NCI-H1105 (cell line): Measurements from ENCODE around the gene PPP2R3A.
A peak's percentile ranks its signal among the peaks of the same experiment; 100 is the strongest.
"Not testable (repeated sequence)": the region's sequence is repeated elsewhere in the genome, so short reads cannot be mapped to it uniquely, and the experiment has no call there.

Source experiments
- DNase-seq: peaks from one replicate; lab custom pipeline; 2025; lab: John Stamatoyannopoulos, UW

The PPP2R3A gene, protein sequence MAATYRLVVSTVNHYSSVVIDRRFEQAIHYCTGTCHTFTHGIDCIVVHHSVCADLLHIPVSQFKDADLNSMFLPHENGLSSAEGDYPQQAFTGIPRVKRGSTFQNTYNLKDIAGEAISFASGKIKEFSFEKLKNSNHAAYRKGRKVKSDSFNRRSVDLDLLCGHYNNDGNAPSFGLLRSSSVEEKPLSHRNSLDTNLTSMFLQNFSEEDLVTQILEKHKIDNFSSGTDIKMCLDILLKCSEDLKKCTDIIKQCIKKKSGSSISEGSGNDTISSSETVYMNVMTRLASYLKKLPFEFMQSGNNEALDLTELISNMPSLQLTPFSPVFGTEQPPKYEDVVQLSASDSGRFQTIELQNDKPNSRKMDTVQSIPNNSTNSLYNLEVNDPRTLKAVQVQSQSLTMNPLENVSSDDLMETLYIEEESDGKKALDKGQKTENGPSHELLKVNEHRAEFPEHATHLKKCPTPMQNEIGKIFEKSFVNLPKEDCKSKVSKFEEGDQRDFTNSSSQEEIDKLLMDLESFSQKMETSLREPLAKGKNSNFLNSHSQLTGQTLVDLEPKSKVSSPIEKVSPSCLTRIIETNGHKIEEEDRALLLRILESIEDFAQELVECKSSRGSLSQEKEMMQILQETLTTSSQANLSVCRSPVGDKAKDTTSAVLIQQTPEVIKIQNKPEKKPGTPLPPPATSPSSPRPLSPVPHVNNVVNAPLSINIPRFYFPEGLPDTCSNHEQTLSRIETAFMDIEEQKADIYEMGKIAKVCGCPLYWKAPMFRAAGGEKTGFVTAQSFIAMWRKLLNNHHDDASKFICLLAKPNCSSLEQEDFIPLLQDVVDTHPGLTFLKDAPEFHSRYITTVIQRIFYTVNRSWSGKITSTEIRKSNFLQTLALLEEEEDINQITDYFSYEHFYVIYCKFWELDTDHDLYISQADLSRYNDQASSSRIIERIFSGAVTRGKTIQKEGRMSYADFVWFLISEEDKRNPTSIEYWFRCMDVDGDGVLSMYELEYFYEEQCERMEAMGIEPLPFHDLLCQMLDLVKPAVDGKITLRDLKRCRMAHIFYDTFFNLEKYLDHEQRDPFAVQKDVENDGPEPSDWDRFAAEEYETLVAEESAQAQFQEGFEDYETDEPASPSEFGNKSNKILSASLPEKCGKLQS (N-terminal part only)

DNA sequence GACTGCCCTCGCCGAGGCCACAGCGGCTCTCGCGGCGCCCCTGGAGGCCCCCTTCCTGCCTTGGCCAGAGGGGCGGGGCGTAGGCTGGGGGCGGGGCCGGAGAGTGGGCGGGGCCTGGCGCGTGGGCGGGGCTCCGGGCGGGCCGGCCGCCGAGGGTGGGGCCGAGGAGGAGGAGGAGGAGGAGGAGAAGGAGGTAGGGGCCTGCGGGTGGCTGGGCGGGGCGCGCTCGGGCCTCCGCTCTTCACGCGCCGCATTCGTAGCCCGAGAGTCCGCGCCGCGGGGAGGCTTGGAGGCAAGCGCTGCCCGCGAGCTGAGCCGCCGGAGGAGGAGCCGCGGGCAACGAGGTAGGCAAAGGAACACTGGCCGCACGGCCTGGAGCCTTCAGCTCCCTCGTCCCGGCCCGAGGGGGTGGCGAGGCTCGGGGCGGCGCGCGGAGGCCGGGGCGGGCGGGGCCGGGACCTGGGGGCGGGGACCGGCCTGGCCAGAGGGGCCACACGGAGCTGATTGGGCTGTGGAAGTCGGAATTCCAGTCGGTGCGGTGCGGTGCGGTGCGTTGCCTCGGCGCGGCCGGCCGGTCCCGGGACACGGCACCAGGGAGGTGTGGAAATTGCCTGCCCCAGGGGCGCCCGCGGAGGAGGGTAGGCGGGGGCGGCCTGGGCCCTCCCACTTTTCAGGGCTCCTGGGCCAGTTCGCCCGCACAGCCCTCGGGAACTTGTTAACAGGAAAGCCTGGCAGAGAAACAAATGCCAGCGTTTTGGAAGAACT, at the start of gene PPP2R3A:
Gene PPP2R3A (plus strand): TSS at position 223 of the 765 bp plus-strand sequence. CDS start 35,771 bp downstream, outside the sequence.
- peak; percentile 84 for DNase-seq

DNA sequence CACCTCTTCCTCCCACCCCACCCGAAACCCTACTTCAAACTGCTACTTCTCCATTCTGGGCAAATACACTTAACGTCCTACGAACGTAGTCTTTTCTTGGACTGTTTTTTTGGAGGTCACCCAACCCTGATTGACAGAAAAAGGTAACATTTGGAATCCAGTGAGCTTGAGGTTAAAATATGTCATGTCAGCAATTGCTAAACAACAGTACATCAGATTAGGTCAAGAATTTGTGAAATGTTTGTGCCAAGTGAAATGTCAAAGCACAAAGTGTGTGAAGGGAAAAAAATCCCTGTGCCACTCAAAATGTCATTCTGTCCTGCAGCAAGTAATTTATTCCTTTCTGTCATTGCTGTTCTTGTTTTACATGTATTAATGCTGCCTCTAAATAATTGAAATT, 49.2 kb upstream of the PPP2R3A start:
- no peak for DNase-seq

DNA sequence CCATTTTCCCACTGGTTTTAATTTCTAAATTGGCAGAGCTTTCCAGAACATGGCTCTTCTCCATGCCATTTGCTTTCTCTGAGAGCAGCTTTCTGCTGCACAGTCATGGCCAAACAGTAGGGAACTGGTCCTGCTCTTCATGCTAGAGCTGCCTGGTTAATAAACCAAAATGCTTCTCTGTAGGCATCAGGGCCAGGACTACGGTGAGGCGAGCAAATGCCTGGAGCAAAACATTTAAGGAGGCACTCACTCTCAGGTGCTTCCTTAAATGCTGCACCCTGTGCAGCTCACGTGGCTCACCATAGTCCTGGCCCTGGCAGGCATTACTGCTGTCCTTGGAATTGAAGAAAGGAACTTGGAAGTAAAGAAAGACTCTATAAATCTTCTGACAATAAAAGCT, 48.5 kb upstream of the PPP2R3A start:
- DNase-seq: no peak

DNA sequence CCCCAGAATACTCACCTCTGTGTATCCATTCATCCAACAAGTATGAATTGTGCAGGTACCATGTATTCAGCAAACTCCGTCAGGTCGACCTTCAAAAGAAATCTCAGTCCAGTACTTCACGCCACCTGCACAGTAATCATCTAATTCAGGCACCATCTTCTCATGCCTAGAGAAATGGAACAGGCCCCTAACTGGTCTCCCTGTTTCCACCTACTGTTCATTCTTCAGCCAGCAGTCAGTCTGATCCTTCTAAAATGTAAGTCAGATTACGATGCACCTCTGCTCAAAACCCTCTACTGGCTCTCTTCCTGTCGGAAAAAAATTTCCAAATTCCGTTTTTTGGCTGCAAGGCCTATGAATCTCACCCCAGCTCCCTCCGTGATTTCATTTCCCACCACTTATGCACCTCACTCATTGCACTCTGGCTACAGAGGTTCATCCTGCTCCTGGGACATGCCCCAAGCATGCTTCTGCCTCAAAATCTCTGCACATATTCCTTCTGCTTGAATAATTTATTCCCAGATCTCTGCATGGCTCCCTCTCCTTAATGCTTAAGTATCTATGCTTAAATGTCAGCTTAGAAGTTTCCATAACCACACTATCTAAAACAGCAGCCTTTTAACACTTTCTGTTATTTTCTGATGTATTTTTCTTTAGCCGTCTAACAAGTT, 47.5 kb upstream of the PPP2R3A start:
- DNase-seq: no peak

DNA sequence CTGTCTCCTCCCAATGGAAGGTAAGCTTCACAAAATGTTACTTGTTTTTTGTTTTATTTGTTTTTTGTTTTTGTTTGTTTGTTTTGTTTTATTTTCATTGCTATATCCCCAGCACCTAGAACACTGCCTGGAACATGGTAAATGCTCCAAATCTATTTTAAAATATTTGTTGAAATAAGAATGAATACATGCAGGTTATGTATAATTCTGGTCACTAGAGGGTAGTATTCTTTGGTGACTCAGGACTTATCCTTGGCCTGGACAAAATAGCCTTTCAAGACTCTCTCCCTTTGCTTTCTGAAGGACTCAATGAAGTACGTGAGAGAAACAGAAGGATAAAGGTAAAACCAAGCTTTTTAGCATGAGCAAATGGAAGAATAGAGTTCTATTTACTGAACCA, 46.9 kb upstream of the PPP2R3A start:
- no peak for DNase-seq

DNA sequence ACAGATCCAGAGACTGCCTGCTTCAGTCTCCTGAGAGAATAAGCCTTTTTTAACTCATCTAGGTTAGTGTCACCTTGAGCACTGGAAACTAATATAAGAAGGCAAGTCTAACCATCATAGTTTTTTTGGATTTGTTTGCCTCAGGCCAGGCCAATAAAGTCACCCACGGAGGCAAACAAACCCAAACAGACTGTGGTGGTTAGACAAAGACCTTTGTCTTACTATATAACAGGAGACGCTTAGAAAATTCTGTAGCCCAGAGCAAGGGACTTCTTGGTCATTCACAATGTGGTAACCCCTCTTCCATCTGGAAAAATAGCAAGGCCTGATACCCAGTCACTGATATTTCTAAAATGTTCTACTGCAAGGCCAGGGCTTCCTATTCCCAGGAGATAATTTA, 45.3 kb upstream of the PPP2R3A start:
- DNase-seq: no peak

DNA sequence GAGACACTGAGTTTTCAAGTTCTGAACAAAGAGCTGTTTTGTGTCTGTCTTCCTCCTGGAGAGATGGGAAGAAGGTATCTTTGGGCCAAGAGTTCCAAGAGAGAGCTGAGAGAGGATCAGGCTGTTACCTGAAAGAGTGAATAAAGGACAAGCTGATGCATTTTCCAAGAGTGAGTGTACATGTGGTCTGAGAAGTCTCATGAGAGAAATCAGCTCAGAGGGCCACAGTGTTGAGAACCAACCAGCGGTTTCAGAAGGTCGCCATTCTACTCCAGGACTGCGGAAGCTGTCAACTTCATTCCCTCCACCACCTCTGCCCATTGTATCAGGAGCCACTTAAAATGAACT, 42.7 kb upstream of the PPP2R3A start:
- DNase-seq: no peak

DNA sequence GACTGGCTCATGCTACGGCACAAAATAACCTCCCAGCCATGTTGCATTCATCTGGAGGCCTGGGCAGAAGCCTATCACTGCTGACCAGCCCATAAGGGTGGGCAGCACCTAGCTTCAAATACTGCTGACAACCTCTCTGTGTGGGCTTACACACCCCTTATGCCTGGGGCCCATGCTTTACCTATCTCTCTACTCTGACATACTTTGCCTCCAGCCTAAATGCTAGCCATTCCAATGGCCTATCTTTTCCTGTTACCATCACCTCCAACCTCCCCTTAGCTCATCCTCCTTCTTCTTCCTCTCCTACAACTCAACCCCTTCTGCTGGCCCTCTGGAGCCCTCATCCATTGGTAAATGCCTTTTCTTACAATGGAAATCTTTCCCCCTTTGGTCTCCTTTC, 41.0 kb upstream of the PPP2R3A start:
- DNase-seq: no peak

DNA sequence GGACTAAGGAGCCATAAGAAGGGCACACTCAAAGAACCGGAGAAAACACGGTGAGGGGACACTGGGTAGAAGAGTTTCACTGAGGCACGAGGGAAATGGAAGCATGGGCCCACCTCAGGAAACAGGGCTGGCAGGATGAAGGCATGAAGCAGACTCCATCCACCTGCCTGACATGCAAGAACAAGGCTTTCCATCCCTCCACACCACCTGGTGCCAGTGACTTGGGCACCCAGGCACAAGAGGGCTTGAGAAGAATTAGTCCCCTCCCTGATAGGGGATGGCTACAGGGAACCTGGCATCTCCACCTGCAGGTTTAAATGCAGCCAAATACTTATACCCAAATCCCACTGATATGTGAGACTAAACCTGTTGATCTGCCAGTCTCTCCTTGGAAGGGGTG, 38.9 kb upstream of the PPP2R3A start:
- no peak for DNase-seq

DNA sequence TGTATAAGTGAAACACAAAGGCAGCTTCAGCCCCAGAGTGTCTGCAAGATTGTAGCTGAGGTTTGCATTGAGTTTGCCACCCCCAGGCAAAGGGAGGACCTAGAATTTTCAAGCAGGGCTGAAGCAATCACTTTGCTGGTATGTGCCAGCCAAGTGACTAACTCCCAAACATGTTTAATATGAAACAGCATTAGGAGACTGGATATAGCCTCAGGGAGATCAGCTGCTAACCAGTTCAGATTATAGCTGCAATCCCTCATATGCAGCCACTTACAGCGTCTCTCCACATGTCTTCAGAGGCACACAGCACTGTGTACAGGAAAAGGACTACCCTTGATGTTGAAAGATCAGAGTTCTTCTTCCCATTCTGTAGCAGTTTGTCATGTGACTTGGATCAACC, 38.4 kb upstream of the PPP2R3A start:
- no peak for DNase-seq

DNA sequence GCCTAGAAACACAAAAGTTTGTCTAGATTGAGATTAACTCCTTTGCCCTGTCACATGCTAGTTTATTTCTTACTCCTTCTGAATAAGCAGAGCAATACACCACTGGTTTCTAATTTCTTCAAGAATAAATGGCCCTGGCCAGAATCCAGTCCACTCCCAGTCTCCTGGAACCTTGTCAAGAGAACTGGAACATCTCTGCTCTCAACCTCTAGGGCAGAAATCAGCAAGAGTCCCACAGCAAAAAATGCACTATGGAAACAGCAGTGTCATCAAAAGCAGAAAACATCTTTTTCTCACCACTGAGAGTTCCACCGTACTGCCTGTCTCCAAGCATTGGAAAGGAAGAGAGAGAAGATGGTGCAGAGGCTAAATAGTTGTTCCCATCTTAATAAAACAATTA, 35.9 kb upstream of the PPP2R3A start:
- DNase-seq: no peak

DNA sequence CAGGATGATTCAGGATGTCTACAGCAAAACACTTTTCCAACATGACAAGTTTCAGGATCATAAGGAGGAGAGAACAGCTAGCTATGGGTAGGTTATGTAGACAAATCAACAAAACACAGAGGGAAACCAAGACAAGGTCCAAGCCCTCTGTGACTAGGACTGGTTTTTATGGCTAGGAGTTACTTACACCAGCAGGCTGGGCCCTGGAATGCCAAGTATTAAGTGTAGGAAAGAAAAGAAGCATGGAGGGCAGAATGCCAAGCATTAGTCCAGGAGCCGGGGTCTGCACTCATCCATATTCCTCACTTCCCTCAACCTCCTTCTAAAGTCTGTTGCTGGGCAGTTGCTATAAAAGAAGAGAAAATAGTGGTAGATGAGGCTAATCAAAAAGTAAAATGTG, 35.3 kb upstream of the PPP2R3A start:
- DNase-seq: no peak

DNA sequence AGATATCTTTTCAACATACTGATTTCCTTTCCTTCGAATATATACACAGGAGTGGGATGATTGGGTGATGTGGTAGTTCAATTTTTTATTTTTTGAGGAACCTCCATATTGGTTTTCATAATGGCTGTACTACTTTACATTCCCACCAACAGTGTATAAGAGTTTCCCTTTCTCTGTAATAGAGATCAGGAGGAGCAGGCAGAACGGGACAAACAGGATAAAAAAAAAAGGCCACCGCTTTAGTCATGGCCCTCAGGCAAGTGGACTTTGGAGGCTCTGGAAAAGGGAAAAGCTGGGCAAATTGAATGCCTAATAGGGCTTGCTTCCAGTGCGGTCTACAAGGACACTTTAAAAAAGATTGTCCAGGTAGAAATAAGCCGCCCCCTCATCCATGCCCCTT, 30.4 kb upstream of the PPP2R3A start:
- DNase-seq: not testable (repeated sequence)

DNA sequence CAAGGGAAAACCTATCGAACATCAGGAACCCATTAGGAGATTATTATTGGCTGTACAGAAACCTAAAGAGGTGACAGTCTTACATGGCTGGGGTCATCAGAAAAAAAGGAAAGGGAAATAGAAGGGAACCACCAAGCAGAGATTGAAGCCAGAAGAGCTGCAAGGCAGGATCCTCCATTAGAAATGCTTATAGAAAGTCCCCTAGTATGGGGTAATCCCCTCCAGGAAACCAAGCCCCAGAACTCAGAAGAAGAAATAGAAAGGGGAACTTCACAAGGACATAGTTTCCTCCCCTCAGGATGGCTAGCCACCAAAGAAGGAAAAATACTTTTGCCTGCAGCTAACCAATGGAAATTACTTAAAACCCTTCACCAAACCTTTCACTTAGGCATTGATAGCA, 27.8 kb upstream of the PPP2R3A start:
- not testable (repeated sequence) for DNase-seq

DNA sequence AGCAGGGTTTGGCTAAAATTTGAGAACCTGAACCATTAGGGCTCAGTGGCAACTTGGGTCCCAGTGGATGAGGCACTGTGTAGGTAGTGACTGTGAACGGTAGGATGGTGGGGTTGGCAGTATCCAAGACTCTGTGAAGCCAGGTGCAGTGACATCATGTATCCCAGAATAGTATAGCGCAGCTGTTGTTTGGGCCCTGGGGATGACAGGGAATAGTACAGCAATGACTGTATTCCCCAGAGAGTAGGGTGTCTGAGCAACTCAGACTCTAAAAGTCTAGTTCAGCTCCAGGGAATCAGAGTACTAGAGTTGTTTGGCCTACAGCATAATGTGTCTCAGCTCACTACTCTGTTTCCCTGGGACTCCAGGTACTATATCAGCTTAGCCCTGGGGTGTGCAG, 20.7 kb upstream of the PPP2R3A start:
- no peak for DNase-seq

DNA sequence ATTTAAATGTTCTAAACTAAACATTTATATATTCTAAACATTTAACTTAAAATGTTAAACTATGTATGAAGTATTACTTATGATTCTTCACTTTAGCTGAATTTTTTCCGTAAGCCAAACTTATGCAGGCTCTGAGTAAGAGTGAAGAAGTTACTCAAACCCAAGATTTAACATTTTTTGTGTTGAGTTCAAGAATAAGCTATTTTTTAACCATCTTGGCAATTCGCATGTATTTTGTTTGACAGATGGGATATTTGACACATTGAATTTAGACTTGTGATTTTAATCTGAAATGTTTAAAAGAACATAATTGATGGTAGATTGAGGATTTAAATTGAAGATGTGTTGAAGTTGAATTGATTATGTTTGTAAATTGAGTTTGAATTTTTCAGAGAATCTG, 14.6 kb upstream of the PPP2R3A start:
- DNase-seq: no peak

DNA sequence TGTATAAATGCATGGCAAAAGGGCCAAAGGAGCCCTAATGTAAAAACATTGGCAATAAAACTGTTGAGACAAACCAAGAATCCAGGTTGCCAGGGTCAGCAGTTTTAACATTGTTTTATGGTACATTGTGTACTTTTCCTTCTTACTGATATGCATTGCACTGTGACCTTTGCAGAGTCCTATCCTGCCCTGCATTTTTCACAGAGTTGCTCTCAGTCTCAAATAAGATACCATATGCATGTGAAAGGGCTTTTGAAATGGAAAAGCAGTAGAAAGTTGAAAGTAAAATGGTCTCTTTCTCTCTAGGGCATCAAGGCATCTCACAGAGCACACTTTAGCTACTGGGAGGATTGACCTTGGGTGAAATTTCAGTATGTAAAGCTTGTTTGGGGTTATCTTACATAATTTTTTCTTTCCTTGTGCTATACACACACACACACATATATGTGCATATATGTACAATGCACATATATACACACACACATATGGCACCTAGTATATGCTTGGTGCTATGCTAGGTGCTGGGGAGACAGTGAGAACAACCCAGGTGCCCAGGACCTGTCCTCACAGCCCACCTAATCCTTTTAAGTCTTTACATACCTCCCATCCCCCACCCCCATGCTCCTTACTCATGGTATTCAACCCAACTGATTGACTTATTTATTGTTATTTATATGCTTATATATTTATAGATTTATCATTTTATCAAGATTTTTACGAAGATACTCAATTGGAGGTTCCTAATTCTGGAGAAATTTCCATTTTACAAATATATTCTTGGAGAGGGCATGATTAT, 1.2 kb upstream of the PPP2R3A start:
- no peak for DNase-seq

DNA sequence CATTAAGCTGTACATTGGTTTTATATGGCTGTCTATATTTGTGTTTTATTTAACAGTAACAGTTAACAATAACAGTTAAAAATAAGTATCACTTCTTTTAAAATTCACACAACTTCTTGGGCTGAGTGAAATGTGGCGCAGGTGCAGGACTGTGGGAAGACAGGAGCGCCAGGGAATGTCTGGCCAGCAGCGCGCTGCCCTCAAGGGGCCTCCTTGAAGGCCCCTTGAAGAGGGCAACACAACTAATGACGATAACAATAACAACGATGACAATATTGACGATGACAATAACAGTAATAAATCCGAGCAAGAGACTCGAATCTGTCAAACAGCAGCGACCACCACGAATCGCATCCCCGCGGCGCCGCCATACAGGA, 411 bp upstream of the PPP2R3A start:
- DNase-seq: no peak

DNA sequence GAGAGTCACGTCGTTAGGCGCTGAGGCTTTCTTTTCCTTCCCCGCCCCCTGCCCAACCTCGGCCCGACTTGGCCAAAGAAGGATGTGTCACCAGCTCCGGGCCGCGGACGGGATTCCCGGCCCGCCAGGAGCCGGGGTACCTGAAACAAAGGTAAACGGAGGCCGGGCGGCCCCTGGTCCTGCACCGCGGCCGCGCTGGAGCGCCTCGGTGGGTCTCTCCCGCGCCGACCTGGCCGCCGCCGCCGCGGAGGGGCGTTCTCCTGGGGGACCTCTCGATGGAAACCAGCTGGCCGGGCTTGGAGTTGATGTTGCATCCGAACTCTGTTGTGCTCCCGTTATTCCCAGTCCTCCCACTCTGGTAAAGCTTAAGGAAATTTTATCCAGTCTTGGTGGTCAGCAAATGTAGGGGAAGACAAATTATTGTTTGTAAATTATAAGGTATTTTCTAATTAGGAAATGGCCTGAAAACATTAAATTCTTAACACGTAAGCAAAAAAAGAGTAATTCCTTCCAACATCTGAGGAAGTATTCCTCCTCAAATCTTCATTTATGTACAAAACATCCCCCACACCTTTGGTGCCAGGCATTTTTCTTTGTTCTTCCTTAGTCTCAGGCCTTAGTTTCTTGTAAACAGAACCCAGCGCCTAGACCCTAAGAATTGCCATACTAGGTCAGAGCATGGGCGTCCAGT, 888 bp downstream of the PPP2R3A start:
- DNase-seq: peak; percentile 48

DNA sequence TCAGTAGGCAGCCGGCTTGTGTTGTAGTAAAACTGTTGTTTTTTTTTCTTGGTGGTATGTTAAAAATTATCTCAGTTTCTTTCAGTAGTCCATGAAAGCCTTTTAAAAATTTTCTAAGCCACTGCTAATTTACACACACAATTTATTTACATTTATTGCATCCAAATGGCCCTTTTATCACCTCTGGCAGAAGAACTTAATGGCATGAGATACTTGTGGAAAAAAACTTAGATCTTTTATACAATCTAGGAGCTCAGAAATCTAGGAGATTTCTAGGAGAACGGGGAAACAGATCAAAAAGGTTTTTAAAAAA, 1.4 kb downstream of the PPP2R3A start:
- no peak for DNase-seq
